ENCODE data around the gene CIAO3.

The CIAO3 gene

GRCh38 chr16:734208-734980 lies 6.4 kb downstream of the CIAO3 start:
- DNase-seq: no peak

- DNase-seq: peak in 1 of 2 donors; percentile 43
These were observed 7.2 kb downstream of the CIAO3 start for GRCh38 chr16:733382-734207.

GRCh38 chr16:732936-733335 lies 7.9 kb downstream of the CIAO3 start:
- no peak for DNase-seq

- DNase-seq: no peak
These were observed 8.5 kb downstream of the CIAO3 start for GRCh38 chr16:732332-732731.

- no peak for DNase-seq
These were observed 9.9 kb downstream of the CIAO3 start for GRCh38 chr16:730666-731509.

GRCh38 chr16:729768-730665 lies 10.8 kb downstream of the CIAO3 start:
- no peak for DNase-seq

GRCh38 chr16:728890-729744 lies 11.7 kb downstream of the CIAO3 start:
- no peak for DNase-seq

- peak; percentile 40 to 49 for DNase-seq
These were observed 12.5 kb downstream of the CIAO3 start for GRCh38 chr16:728131-728889.

GRCh38 chr16:727291-727977 lies 13.4 kb downstream of the CIAO3 start:
- no peak for DNase-seq

- DNase-seq: peak; percentile 44 to 47
These were observed 14.1 kb downstream of the CIAO3 start, which contains the start of the genes CCDC78 and HAGHL for GRCh38 chr16:726438-727290. Gene CCDC78, minus strand, starts transcription at chr16:726443. Its CDS starts 76 bp downstream, at chr16:726367. Gene HAGHL, plus strand, starts transcription at chr16:727106. Its CDS starts 404 bp downstream, at chr16:727510.

- no peak for DNase-seq
These were observed 14.7 kb downstream of the CIAO3 start for GRCh38 chr16:726188-726437.

- no peak for DNase-seq
These were observed 15.2 kb downstream of the CIAO3 start for GRCh38 chr16:725463-726187.

GRCh38 chr16:725041-725376 lies 15.8 kb downstream of the CIAO3 start:
- no peak for DNase-seq

GRCh38 chr16:724188-725040 lies 16.4 kb downstream of the CIAO3 start:
- no peak for DNase-seq

- no peak for DNase-seq
These were observed 17.1 kb downstream of the CIAO3 start for GRCh38 chr16:723695-724094.

- no peak for DNase-seq
These were observed 17.8 kb downstream of the CIAO3 start for GRCh38 chr16:722835-723633.

Data from stimulated activated CD4-positive, alpha-beta T cell treated with anti-CD3 and anti-CD28 coated beads, Interleukin-2, amount 100 ng/mL, for 48 hours (primary cell).